ENCODE data around the gene TERB2. TPM values are rescaled to one million over a fixed set of nuclear protein-coding genes. Genes with fewer than 3 reads are reported as not detected.
A peak's percentile ranks its signal among the peaks of the same experiment; 100 is the strongest.
"Not testable (repeated sequence)": the region's sequence is repeated elsewhere in the genome, so short reads cannot be mapped to it uniquely, and the experiment has no call there.

Gene TERB2, protein sequence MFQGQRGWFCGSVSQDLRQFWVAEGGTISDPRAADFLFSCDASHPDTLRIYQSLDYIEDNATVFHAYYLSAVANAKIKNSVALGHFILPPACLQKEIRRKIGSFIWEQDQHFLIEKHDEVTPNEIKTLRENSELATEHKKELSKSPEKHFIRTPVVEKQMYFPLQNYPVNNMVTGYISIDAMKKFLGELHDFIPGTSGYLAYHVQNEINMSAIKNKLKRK
- polyA plus RNA-seq (2013, experiment 1 of 2), result not detected
- not detected for polyA plus RNA-seq (2013, experiment 2 of 2)

DNA sequence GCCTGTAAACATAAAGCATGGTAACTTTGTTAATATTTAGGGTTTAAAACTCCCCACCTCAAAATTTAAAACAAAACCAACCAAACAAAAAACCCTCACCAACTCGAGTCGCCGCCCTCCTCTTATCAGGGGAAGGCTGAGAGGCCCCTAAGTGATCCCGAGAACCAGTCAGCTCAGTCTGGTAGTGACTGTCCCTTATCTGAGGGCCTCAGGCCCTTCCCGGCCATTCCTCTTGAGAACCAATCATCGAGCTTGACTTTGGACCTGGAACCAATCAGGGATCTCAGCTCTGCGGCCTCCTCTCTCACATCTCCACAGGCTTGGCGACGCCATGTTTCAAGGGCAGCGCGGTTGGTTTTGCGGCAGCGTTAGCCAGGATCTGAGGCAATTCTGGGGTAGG lies at the start of gene TERB2:
Gene TERB2 (plus strand): TSS at position 300 of the 400 bp plus-strand sequence. CDS start 32 bp downstream, at position 332.
- H3K4me1 ChIP-seq (ENCODE audit: control insufficient read depth, low read depth, low read length), result no peaks in the 10 kb centered on the region
- DNase-seq, result peak; percentile 28
- H3K4me2 ChIP-seq (ENCODE audit: low read length), result no peak within 1 kb of the TSS
- H3K4ac ChIP-seq (ENCODE audit: low read depth, low read length), result no peak within 1 kb of the TSS
- H3K9ac ChIP-seq (ENCODE audit: low read length), result no peak within 1 kb of the TSS
- no peak within 1 kb of the TSS for H3K4me3 ChIP-seq (ENCODE audit: low read length)
- no peak within 1 kb of the TSS for H2AK5ac ChIP-seq (ENCODE audit: low read length)
- no peak within 1 kb of the TSS for H3K23ac ChIP-seq (ENCODE audit: low read length)
- WGBS (ENCODE audit: extremely low coverage, insufficient coverage, low lambda C conversion rate), result 100% methylated on average over 1 of the region's 13 CpGs
- H3K79me1 ChIP-seq (ENCODE audit: low read length), result no peaks in the 10 kb centered on the region
- H3K36me3 ChIP-seq (ENCODE audit: control insufficient read depth, insufficient read depth, low read length), result no peaks in the 10 kb centered on the region
- no peak within 1 kb of the TSS for H2BK120ac ChIP-seq (ENCODE audit: low read depth, low read length)
- H3K27ac ChIP-seq (ENCODE audit: low read depth, low read length), result no peak within 1 kb of the TSS
- no peaks in the 10 kb centered on the region for H3K79me2 ChIP-seq (ENCODE audit: control insufficient read depth, insufficient read depth, low read length)
- no peaks in the 10 kb centered on the region for H3K27me3 ChIP-seq (ENCODE audit: insufficient read depth, low read length, poor library complexity)
- H4K5ac ChIP-seq (ENCODE audit: low read length), result no peak within 1 kb of the TSS
- H2BK15ac ChIP-seq (replicated peaks; ENCODE audit: low read depth), result no peak within 1 kb of the TSS
- H4K8ac ChIP-seq (ENCODE audit: low read depth, low read length), result no peak within 1 kb of the TSS
- no peak within 1 kb of the TSS for H3K56ac ChIP-seq (ENCODE audit: low read length)
- no peak within 1 kb of the TSS for H3K18ac ChIP-seq (ENCODE audit: low read length)
- H2BK5ac ChIP-seq (ENCODE audit: low read length), result no peak within 1 kb of the TSS

DNA sequence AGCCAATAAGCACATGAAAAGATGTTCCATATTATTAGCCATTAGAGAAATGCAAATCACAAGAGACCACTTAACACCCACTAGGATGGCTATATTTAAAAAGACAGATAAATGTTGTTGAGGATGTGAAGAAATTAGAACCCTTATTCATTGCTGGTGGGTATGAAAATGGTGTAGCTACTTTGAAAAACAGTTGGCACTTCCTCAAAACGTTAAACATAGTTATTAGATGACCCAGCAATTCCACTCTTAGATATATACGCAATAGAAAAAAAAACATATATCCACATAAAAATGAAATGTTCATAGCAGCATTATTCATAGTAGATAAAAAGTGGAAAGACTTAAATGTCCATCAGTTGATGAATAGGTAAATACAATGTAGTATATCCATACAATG lies 47.1 kb upstream of the TERB2 start:
- Histone ChIP-seq H3K18ac (ENCODE audit: low read length) (no peak overlapping the region), H3K4me1 (ENCODE audit: control insufficient read depth, low read depth, low read length) (no peaks in the 10 kb centered on the region), H3K4ac (ENCODE audit: low read depth, low read length) (no peak overlapping the region), H3K79me2 (ENCODE audit: control insufficient read depth, insufficient read depth, low read length) (no peaks in the 10 kb centered on the region), H3K79me1 (ENCODE audit: low read length) (no peaks in the 10 kb centered on the region), H4K8ac (ENCODE audit: low read depth, low read length) (no peak overlapping the region), H2BK15ac (replicated peaks; ENCODE audit: low read depth) (no peak overlapping the region), H3K27me3 (ENCODE audit: insufficient read depth, low read length, poor library complexity) (no peaks in the 10 kb centered on the region), H3K23ac (ENCODE audit: low read length) (no peak overlapping the region), H3K27ac (ENCODE audit: low read depth, low read length) (no peak overlapping the region), H4K5ac (ENCODE audit: low read length) (no peak overlapping the region), H3K9ac (ENCODE audit: low read length) (no peak overlapping the region), H3K36me3 (ENCODE audit: control insufficient read depth, insufficient read depth, low read length) (no peaks in the 10 kb centered on the region), H2BK120ac (ENCODE audit: low read depth, low read length) (no peak overlapping the region), H2BK5ac (ENCODE audit: low read length) (no peak overlapping the region), H3K4me2 (ENCODE audit: low read length) (no peak overlapping the region), H2AK5ac (ENCODE audit: low read length) (no peak overlapping the region), H3K56ac (ENCODE audit: low read length) (no peak overlapping the region), H3K4me3 (ENCODE audit: low read length) (no peak overlapping the region)
- DNase-seq, result no peak
- no CpG with 5 or more reads among the region's 2 CpGs for WGBS (ENCODE audit: extremely low coverage, insufficient coverage, low lambda C conversion rate)

DNA sequence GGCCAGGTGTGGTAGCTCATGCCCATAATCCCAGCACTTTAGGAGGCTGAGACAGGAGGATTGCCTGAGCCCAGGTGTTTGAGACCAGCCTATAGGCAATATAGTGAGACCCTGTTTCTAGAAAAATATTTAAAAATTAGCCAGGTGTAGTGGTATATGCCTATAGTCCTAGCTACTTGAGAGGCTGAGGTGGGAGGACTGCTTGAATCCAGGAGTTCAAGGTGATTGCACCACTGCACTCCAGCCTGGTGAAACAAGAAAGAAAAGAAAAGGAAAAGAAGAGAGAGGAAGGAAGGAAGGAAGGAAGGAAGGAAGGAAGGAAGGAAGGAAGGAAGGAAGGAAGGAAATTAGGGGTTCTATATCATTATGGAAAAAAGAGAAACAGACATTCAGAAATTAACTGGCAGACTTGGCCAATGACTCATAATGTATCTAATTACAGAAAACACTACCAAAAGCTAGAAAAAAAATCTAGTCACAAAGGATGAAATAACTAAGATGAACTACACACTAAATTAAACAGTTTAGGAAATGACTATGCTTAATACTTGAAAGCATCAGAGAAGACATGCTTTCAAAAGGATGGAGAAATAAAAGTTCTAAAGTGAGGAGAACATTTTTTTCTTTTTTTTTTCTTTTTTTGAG lies 45.4 kb upstream of the TERB2 start:
- Histone ChIP-seq H4K8ac (ENCODE audit: low read depth, low read length) (no peak overlapping the region), H3K4me1 (ENCODE audit: control insufficient read depth, low read depth, low read length) (no peaks in the 10 kb centered on the region), H3K9ac (ENCODE audit: low read length) (no peak overlapping the region), H3K4me2 (ENCODE audit: low read length) (no peak overlapping the region), H3K18ac (ENCODE audit: low read length) (no peak overlapping the region), H3K56ac (ENCODE audit: low read length) (no peak overlapping the region), H2BK15ac (replicated peaks; ENCODE audit: low read depth) (no peak overlapping the region), H3K27ac (ENCODE audit: low read depth, low read length) (no peak overlapping the region), H2AK5ac (ENCODE audit: low read length) (no peak overlapping the region), H3K4me3 (ENCODE audit: low read length) (no peak overlapping the region), H3K4ac (ENCODE audit: low read depth, low read length) (no peak overlapping the region), H3K23ac (ENCODE audit: low read length) (no peak overlapping the region), H2BK120ac (ENCODE audit: low read depth, low read length) (no peak overlapping the region), H3K36me3 (ENCODE audit: control insufficient read depth, insufficient read depth, low read length) (no peaks in the 10 kb centered on the region), H3K27me3 (ENCODE audit: insufficient read depth, low read length, poor library complexity) (no peaks in the 10 kb centered on the region), H3K79me2 (ENCODE audit: control insufficient read depth, insufficient read depth, low read length) (no peaks in the 10 kb centered on the region), H4K5ac (ENCODE audit: low read length) (no peak overlapping the region), H3K79me1 (ENCODE audit: low read length) (no peaks in the 10 kb centered on the region), H2BK5ac (ENCODE audit: low read length) (no peak overlapping the region)
- DNase-seq, result no peak

DNA sequence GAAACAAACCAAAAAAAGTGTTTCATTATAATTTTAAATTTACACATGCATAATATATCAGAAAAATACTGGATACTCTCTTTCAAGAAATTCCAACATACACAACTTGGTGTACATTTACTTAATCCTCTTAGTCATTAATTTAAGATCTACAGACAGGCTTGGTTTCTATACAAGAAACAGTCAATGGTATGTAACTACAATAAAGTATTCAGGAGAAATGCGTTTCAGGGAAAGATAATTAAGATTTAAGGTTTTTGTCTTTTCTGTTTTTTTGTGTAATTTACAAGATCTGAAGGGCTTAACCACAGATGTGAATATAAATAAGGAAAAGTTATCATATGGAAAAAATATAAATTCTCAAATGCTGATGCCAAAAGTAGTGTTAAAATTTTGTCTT lies 44.3 kb upstream of the TERB2 start:
- not testable (repeated sequence) for DNase-seq; H3K79me1 ChIP-seq (ENCODE audit: low read length); H2BK5ac ChIP-seq (ENCODE audit: low read length); H3K9ac ChIP-seq (ENCODE audit: low read length); H4K8ac ChIP-seq (ENCODE audit: low read depth, low read length); H3K27me3 ChIP-seq (ENCODE audit: insufficient read depth, low read length, poor library complexity); H2BK15ac ChIP-seq (replicated peaks; ENCODE audit: low read depth); H2AK5ac ChIP-seq (ENCODE audit: low read length); H3K56ac ChIP-seq (ENCODE audit: low read length); H3K36me3 ChIP-seq (ENCODE audit: control insufficient read depth, insufficient read depth, low read length); H3K27ac ChIP-seq (ENCODE audit: low read depth, low read length); H3K4ac ChIP-seq (ENCODE audit: low read depth, low read length); H3K18ac ChIP-seq (ENCODE audit: low read length); H3K4me2 ChIP-seq (ENCODE audit: low read length); H4K5ac ChIP-seq (ENCODE audit: low read length); H3K4me1 ChIP-seq (ENCODE audit: control insufficient read depth, low read depth, low read length); H3K79me2 ChIP-seq (ENCODE audit: control insufficient read depth, insufficient read depth, low read length); H2BK120ac ChIP-seq (ENCODE audit: low read depth, low read length); H3K4me3 ChIP-seq (ENCODE audit: low read length); H3K23ac ChIP-seq (ENCODE audit: low read length)
- no CpG with 5 or more reads among the region's 1 CpG for WGBS (ENCODE audit: extremely low coverage, insufficient coverage, low lambda C conversion rate)

DNA sequence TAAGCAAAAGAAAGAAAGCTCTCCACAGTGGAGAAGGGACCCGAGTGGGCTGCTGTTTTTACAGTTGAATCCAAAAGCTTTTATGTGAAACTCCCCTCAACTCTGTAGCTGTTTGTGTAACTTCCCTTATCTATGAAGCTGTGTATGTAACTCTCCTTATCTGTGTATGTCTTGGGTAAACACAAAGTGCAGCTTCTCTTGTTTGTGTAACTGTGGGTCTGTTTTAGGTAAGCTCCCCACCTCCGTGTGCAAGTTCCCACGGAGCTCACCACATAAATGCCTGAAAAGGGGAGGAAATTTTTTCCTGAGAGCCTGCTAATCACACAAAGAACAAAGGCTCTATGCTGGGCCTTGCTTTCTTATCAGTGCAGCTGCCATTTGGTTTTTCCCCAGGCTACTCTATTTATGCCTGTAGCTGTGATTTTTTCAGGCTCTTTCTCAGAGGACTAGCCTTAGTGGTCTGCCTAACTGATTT lies 43.5 kb upstream of the TERB2 start:
- H4K8ac ChIP-seq (ENCODE audit: low read depth, low read length); H3K4me1 ChIP-seq (ENCODE audit: control insufficient read depth, low read depth, low read length); H2BK120ac ChIP-seq (ENCODE audit: low read depth, low read length); H3K4me2 ChIP-seq (ENCODE audit: low read length); H3K56ac ChIP-seq (ENCODE audit: low read length); H2BK5ac ChIP-seq (ENCODE audit: low read length); H3K36me3 ChIP-seq (ENCODE audit: control insufficient read depth, insufficient read depth, low read length); H3K9ac ChIP-seq (ENCODE audit: low read length); H3K27me3 ChIP-seq (ENCODE audit: insufficient read depth, low read length, poor library complexity); H4K5ac ChIP-seq (ENCODE audit: low read length); H3K23ac ChIP-seq (ENCODE audit: low read length); H2AK5ac ChIP-seq (ENCODE audit: low read length); H3K79me1 ChIP-seq (ENCODE audit: low read length); H3K18ac ChIP-seq (ENCODE audit: low read length); H3K79me2 ChIP-seq (ENCODE audit: control insufficient read depth, insufficient read depth, low read length); H3K4me3 ChIP-seq (ENCODE audit: low read length); H2BK15ac ChIP-seq (replicated peaks; ENCODE audit: low read depth); H3K27ac ChIP-seq (ENCODE audit: low read depth, low read length); H3K4ac ChIP-seq (ENCODE audit: low read depth, low read length): not testable (repeated sequence)
- no CpG with 5 or more reads among the region's 3 CpGs for WGBS (ENCODE audit: extremely low coverage, insufficient coverage, low lambda C conversion rate)
- DNase-seq, result peak; percentile 54

DNA sequence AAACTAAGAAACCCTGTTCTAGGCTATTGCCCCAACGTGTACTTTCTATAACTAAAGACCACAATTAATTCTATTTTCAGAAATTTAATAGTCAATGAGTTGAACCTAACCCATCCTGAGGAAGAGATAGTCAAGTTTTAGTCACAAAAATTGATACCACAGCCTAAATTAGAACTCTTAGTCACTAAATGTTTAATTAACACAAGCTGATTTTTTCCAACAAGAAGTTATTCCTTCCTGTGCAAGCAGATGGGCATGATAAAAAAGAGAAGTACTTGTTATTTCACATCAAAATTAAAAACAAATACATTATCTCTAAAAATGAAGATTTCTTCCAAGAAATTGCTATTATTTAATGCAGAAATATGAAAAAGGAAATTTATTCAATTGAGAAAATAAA lies 38.4 kb upstream of the TERB2 start:
- Histone ChIP-seq H4K5ac (ENCODE audit: low read length) (no peak overlapping the region), H3K27ac (ENCODE audit: low read depth, low read length) (no peak overlapping the region), H2BK15ac (replicated peaks; ENCODE audit: low read depth) (no peak overlapping the region), H4K8ac (ENCODE audit: low read depth, low read length) (no peak overlapping the region), H3K4me3 (ENCODE audit: low read length) (no peak overlapping the region), H3K23ac (ENCODE audit: low read length) (no peak overlapping the region), H3K56ac (ENCODE audit: low read length) (no peak overlapping the region), H3K18ac (ENCODE audit: low read length) (no peak overlapping the region), H3K4me2 (ENCODE audit: low read length) (no peak overlapping the region), H3K9ac (ENCODE audit: low read length) (no peak overlapping the region), H2BK5ac (ENCODE audit: low read length) (no peak overlapping the region), H3K36me3 (ENCODE audit: control insufficient read depth, insufficient read depth, low read length) (no peaks in the 10 kb centered on the region), H3K79me1 (ENCODE audit: low read length) (no peaks in the 10 kb centered on the region), H3K79me2 (ENCODE audit: control insufficient read depth, insufficient read depth, low read length) (no peaks in the 10 kb centered on the region), H3K4me1 (ENCODE audit: control insufficient read depth, low read depth, low read length) (no peaks in the 10 kb centered on the region), H3K27me3 (ENCODE audit: insufficient read depth, low read length, poor library complexity) (no peaks in the 10 kb centered on the region), H2AK5ac (ENCODE audit: low read length) (no peak overlapping the region), H2BK120ac (ENCODE audit: low read depth, low read length) (no peak overlapping the region), H3K4ac (ENCODE audit: low read depth, low read length) (no peak overlapping the region)
- no peak for DNase-seq
- no CpG with 5 or more reads among the region's 1 CpG for WGBS (ENCODE audit: extremely low coverage, insufficient coverage, low lambda C conversion rate)

All from mesendoderm (in vitro differentiated cells).